ENCODE results near the gene ABCB9. TPM values are rescaled to one million over a fixed set of nuclear protein-coding genes. Genes with fewer than 3 reads are reported as not detected.

ABCB9 gene
- total RNA-seq, 1 experiment from 2014 or later, result 6.3 TPM

DNA sequence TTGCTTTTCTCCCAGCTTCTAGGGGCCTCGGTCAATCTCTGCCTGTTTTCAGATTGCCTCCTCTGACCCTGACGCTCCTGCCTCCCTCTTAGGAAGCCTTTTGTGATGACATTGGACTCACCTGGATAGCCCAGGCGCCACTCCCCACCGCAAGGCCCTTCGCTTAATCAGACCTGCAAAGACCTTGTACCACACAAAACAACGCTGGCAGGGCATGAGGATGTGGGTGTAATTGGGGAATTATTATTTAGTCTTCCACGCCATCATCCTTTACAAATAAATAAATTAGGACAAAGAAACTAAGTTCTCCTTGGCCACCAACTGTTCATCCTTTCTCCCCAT, 62.6 kb downstream of the ABCB9 start (continued):
- TF ChIP-seq IRF1 (CRISPR knock-in tag; IDR thresholded peaks at IDR 0.05) (no peak), ZNF263 (CRISPR knock-in tag; IDR thresholded peaks at IDR 0.05; ENCODE audit: low read depth) (no peak), GRHL2 (CRISPR knock-in tag; IDR thresholded peaks at IDR 0.05; ENCODE audit: insufficient replicate concordance, severe bottlenecking) (no peak)

DNA sequence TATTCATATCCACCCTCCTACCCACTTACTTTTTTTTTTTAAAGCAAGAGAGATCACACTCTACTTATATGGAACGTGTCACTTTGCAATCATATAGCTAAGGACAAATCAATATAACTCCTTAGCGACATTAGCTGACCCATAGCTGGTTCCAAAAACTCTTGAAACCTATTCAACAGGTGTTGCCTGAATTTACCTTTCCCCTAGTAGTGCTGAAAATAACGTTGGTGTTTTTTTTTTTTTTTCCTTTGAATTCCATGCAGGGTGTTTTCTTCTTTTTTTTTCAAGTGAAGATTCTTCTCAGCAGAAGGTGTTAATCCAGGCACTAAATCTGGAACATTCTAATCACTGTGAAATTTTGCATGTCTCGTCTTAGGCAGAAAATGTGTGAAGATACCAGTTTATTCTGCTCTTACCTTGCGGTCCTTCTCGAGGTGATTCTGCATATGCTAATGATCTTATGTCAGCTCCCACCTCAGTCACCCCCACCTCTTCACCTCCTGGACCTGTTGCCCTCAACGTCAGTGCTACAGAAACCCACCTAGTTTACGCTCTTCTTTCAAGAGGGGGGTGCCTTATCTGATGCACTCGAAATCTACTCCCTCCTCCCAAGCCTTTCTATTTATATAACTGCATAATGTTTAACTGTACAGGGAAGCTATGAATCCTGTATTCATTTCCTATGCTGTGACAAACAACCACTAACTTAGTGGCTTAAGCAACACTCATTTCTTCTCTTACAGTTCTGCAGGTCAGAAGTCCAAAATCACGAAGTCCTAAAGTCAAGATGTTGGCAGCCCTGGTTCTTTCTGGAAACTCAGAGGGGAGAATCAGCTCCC, 63.2 kb downstream of the ABCB9 start:
- H3K27ac Mint-ChIP-seq, result no peak overlapping the region
- CTCF ChIA-PET, result interaction anchor here (0.7 to 1.0 kb wide), 2 partner anchors 47 to 57 kb away, joined by 3 read pairs; no protein-coding TSS in a partner anchor
- TF ChIP-seq ERG (CRISPR knock-in tag; IDR thresholded peaks at IDR 0.05) (no peak), FOXP4 (CRISPR knock-in tag; IDR thresholded peaks at IDR 0.05) (no peak), MLX (CRISPR knock-in tag; IDR thresholded peaks at IDR 0.05) (no peak), ZNF121 (CRISPR knock-in tag; IDR thresholded peaks at IDR 0.05) (no peak), ZNF263 (CRISPR knock-in tag; IDR thresholded peaks at IDR 0.05; ENCODE audit: low read depth) (no peak), GTF2I (CRISPR knock-in tag; conservative IDR thresholded peaks at IDR 0.05) (no peak), RELA (CRISPR knock-in tag; IDR thresholded peaks at IDR 0.05; ENCODE audit: borderline replicate concordance) (no peak)
- TF ChIP-seq, protein P1, sequence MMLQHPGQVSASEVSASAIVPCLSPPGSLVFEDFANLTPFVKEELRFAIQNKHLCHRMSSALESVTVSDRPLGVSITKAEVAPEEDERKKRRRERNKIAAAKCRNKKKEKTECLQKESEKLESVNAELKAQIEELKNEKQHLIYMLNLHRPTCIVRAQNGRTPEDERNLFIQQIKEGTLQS (CRISPR knock-in tag; conservative IDR thresholded peaks at IDR 0.05), result no peak
- TF ChIP-seq, protein P2, sequence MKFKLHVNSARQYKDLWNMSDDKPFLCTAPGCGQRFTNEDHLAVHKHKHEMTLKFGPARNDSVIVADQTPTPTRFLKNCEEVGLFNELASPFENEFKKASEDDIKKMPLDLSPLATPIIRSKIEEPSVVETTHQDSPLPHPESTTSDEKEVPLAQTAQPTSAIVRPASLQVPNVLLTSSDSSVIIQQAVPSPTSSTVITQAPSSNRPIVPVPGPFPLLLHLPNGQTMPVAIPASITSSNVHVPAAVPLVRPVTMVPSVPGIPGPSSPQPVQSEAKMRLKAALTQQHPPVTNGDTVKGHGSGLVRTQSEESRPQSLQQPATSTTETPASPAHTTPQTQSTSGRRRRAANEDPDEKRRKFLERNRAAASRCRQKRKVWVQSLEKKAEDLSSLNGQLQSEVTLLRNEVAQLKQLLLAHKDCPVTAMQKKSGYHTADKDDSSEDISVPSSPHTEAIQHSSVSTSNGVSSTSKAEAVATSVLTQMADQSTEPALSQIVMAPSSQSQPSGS (CRISPR knock-in tag; IDR thresholded peaks at IDR 0.05; ENCODE audit: borderline replicate concordance, low read depth), result no peak
- TF ChIP-seq, protein P3, sequence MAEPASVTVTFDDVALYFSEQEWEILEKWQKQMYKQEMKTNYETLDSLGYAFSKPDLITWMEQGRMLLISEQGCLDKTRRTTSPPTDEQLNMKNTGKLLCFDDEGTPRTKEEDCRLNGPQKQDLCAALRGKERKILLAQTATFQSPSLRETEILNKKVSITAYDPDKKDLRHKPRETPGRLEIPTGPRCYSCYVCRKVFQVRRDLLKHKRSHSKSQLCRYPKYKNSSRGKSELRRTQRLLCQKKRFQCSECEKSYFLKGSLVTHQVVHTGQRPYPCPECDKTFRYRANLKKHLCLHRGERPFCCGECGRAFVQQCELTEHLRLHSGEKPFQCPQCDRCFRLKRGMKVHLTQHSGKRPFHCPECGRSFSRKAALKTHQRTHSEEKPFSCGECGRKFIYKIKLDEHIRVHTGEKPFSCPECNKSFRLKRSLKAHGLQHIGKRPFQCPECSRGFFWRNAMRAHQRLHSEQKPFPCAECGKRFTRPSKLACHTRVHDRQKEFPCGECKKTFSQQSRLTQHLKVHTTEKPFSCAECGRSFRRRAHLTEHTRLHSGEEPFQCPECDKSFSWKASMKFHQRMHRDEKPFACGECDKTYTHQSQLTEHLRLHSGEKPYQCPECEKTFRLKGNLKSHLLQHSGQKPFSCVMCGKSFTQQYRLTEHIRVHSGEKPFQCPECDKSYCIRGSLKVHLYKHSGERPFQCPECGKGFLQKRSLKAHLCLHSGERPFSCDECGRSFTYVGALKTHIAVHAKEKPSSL (CRISPR knock-in tag; conservative IDR thresholded peaks at IDR 0.05), result no peak
- H3K4me1 Mint-ChIP-seq, result peaks cover 13% of the 10 kb centered on the region
- no peaks in the 10 kb centered on the region for H3K36me3 Mint-ChIP-seq
- peaks cover 13% of the 10 kb centered on the region for H3K27me3 Mint-ChIP-seq (ENCODE audit: low read depth)
- POLR2A ChIA-PET, result interaction anchor here (0.7 kb wide), 1 partner anchor 15 kb away, joined by 4 read pairs; no protein-coding TSS in a partner anchor
- ATAC-seq (no peak), DNase-seq (ENCODE audit: low spot score) (no peak)
- peaks cover 4% of the 10 kb centered on the region for H3K9me3 Mint-ChIP-seq
- H3K4me3 Mint-ChIP-seq, result no peak overlapping the region

DNA sequence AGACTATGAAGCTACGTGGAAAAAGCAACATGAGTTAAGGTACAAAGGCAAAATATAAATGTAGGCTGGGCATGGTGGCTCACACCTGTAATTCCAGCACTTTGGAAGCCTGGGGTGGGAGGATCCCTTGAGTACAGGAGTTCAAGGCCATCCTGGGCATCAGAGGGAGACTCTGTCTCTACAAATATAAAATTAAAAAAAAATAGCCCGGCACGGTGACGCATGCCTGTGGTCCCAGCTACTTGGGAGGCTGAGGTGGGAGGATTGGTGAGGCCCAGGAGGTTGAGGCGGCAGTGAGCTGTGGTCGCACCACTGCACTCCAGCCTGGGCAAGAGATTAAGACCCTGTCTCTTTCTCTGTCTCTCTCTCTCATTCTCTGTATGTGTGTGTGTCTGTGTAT, 66.4 kb downstream of the ABCB9 start:
- no peak overlapping the region for H3K27ac Mint-ChIP-seq
- H3K27me3 Mint-ChIP-seq (ENCODE audit: low read depth), result peaks cover 45% of the 10 kb centered on the region
- TF ChIP-seq GRHL2 (CRISPR knock-in tag; IDR thresholded peaks at IDR 0.05; ENCODE audit: insufficient replicate concordance, severe bottlenecking) (no peak), TEAD4 (CRISPR knock-in tag; IDR thresholded peaks at IDR 0.05) (no peak), HMGA2 (CRISPR knock-in tag; IDR thresholded peaks at IDR 0.05) (no peak), CBFB (CRISPR knock-in tag; IDR thresholded peaks at IDR 0.05; ENCODE audit: low read depth) (no peak), EMX1 (CRISPR knock-in tag; IDR thresholded peaks at IDR 0.05) (no peak), SP1 (CRISPR knock-in tag; conservative IDR thresholded peaks at IDR 0.05) (no peak), KAT7 (CRISPR knock-in tag; IDR thresholded peaks at IDR 0.05; ENCODE audit: borderline replicate concordance) (no peak), ZNF416 (CRISPR knock-in tag; IDR thresholded peaks at IDR 0.05) (no peak), NFATC4 (CRISPR knock-in tag; IDR thresholded peaks at IDR 0.05) (no peak), ZNF671 (CRISPR knock-in tag; IDR thresholded peaks at IDR 0.05) (no peak), ZNF396 (CRISPR knock-in tag; IDR thresholded peaks at IDR 0.05; ENCODE audit: borderline replicate concordance) (no peak)
- ATAC-seq (no peak), DNase-seq (ENCODE audit: low spot score) (no peak)
- H3K4me3 Mint-ChIP-seq, result no peak overlapping the region
- ChIA-PET CTCF (interaction anchor here (1.0 kb wide), 1 partner anchor 39 kb away, joined by 3 read pairs; no protein-coding TSS in a partner anchor), POLR2A (no interaction called here)
- peaks cover 6% of the 10 kb centered on the region for H3K9me3 Mint-ChIP-seq
- H3K4me1 Mint-ChIP-seq, result peaks cover 19% of the 10 kb centered on the region
- no peaks in the 10 kb centered on the region for H3K36me3 Mint-ChIP-seq
